Mammary epithelial cell (primary cell): ENCODE results near the gene GRM5.

Experiments used
- EZH2 ChIP-seq: IDR thresholded peaks from 2 replicates; pipeline ENCODE4 v1.6.1; 2012; ENCODE audit warnings: low read length, inconsistent platforms, borderline replicate concordance
- TF ChIP-seq, protein P1 (sequence below), 2 donors: IDR thresholded peaks in 1 of 2; conservative IDR thresholded peaks in 1 of 2; 2 replicates each; pipeline ENCODE4 v1.5.1; 2011 to 2012; ENCODE audit warnings: inconsistent platforms in 2 of 2, low read length in 2 of 2, mild to moderate bottlenecking in 2 of 2, control low read depth in 1 of 2, low read depth in 1 of 2; ENCODE audit not compliant: insufficient read depth in 1 of 2; ENCODE audit errors: extremely low read depth in 1 of 2

GRCh38 chr11:88692306-88693086 lies 373.3 kb downstream of the GRM5 start:
- TF ChIP-seq, protein P1, sequence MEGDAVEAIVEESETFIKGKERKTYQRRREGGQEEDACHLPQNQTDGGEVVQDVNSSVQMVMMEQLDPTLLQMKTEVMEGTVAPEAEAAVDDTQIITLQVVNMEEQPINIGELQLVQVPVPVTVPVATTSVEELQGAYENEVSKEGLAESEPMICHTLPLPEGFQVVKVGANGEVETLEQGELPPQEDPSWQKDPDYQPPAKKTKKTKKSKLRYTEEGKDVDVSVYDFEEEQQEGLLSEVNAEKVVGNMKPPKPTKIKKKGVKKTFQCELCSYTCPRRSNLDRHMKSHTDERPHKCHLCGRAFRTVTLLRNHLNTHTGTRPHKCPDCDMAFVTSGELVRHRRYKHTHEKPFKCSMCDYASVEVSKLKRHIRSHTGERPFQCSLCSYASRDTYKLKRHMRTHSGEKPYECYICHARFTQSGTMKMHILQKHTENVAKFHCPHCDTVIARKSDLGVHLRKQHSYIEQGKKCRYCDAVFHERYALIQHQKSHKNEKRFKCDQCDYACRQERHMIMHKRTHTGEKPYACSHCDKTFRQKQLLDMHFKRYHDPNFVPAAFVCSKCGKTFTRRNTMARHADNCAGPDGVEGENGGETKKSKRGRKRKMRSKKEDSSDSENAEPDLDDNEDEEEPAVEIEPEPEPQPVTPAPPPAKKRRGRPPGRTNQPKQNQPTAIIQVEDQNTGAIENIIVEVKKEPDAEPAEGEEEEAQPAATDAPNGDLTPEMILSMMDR (conservative IDR thresholded peaks at IDR 0.05 in 1 of 2, IDR thresholded peaks at IDR 0.05 in 1 of 2; ENCODE audit: extremely low read depth in 1 of 2, insufficient read depth in 1 of 2, low read depth in 1 of 2, low read length in 2 of 2), result no peak
- TF ChIP-seq EZH2, result no peak
